H1 (cell line): ENCODE results near the gene TPD52L2. TPM values are rescaled to one million over a fixed set of nuclear protein-coding genes. Genes with fewer than 3 reads are reported as not detected.

ENCODE experiments used
- CTCF ChIA-PET: fragments of 300-600 bp; sonication (Branson Sonifier 250); formaldehyde crosslinking; loops from one replicate; lab custom pipeline; 2021; ENCODE audit not compliant: partially characterized antibody; lab: Charles Lee
- POLR2A ChIA-PET: fragments of 300-600 bp; sonication (Branson Sonifier 250); formaldehyde crosslinking; loops from one replicate; lab custom pipeline; 2021; ENCODE audit warnings: inconsistent platforms; ENCODE audit not compliant: partially characterized antibody; lab: Charles Lee
- DNase-seq, 2 experiments: peaks; one replicate each; pipeline versions ENCODE4 v3.0.0 to v3.0.0-alpha.2; 2010 to 2022; ENCODE audit warnings: low spot score in 2 of 2, low read depth in 1 of 2, mixed read lengths in 1 of 2
- FAIRE-seq: peaks from 2 replicates; lab custom pipeline; 2011; peaks lifted over from hg19 to GRCh38; lab: Jason Lieb, UNC
- H2AFZ ChIP-seq: 2 replicates; pipeline ENCODE4 v1.8.1; 2012; ENCODE audit warnings: low read length, inconsistent platforms
- H2AK5ac ChIP-seq: 2 replicates; pipeline ENCODE4 v1.6.1; 2013; ENCODE audit warnings: low read depth, low read length
- H2BK120ac ChIP-seq: replicated peaks from 2 replicates; pipeline ENCODE3; 2013; ENCODE audit warnings: low read depth, low read length, inconsistent platforms
- H2BK12ac ChIP-seq: 2 replicates; pipeline ENCODE4 v1.6.1; 2013; ENCODE audit warnings: low read depth, low read length
- H2BK15ac ChIP-seq: 2 replicates; pipeline ENCODE4 v1.6.1; 2013; ENCODE audit warnings: low read length
- H2BK20ac ChIP-seq: 2 replicates; pipeline ENCODE4 v1.6.1; 2013; ENCODE audit warnings: low read length
- H2BK5ac ChIP-seq: 2 replicates; pipeline ENCODE4 v1.6.1; 2013; ENCODE audit warnings: low read depth, low read length
- H3K14ac ChIP-seq: 2 replicates; pipeline ENCODE4 v1.6.1; 2013; ENCODE audit warnings: inconsistent platforms; ENCODE audit not compliant: insufficient read length
- H3K18ac ChIP-seq: 2 replicates; pipeline ENCODE4 v1.6.1; 2013; ENCODE audit warnings: low read length; ENCODE audit errors: extremely low read depth
- H3K23ac ChIP-seq: 2 replicates; pipeline ENCODE4 v1.6.1; 2013; ENCODE audit warnings: inconsistent platforms; ENCODE audit not compliant: insufficient read length
- H3K23me2 ChIP-seq: 2 replicates; pipeline ENCODE4 v1.6.1; 2013; ENCODE audit warnings: low read depth, low read length
- H3K27ac ChIP-seq: 2 replicates; pipeline ENCODE4 v1.6.1; 2011; ENCODE audit warnings: low read depth, low read length, inconsistent platforms
- H3K27me3 ChIP-seq, 4 experiments: replicated peaks in 1 of 4; 1 replicate in 1 of 4; 2 replicates in 3 of 4; pipeline versions ENCODE4 v1.6.1 to v1.8.1; 2011 to 2013; ENCODE audit warnings: low read length in 3 of 4, mild to moderate bottlenecking in 3 of 4, inconsistent platforms in 2 of 4, mixed read lengths in 2 of 4, moderate library complexity in 1 of 4; ENCODE audit not compliant: control insufficient read depth in 3 of 4, insufficient read depth in 3 of 4; ENCODE audit errors: extremely low read depth in 1 of 4
- H3K36me3 ChIP-seq, 4 experiments: 2 replicates each; pipeline versions ENCODE4 v1.6.1 to v1.8.1; 2011 to 2013; ENCODE audit warnings: mild to moderate bottlenecking in 4 of 4, low read length in 3 of 4, moderate library complexity in 2 of 4, control low read depth in 1 of 4, inconsistent platforms in 1 of 4; ENCODE audit not compliant: insufficient read depth in 4 of 4, control insufficient read depth in 2 of 4
- H3K4ac ChIP-seq: replicated peaks from 2 replicates; pipeline ENCODE3; 2013; ENCODE audit warnings: low read length, low read depth, mixed read lengths, inconsistent platforms; ENCODE audit not compliant: insufficient read length
- H3K4me1 ChIP-seq, 4 experiments: replicated peaks in 1 of 4; 1 replicate in 1 of 4; 2 replicates in 3 of 4; pipeline versions ENCODE4 v1.6.1 to v1.8.1; 2011 to 2013; ENCODE audit warnings: low read length in 3 of 4, inconsistent platforms in 2 of 4, mixed read lengths in 1 of 4; ENCODE audit not compliant: insufficient read depth in 4 of 4, control insufficient read depth in 3 of 4
- H3K4me2 ChIP-seq, 2 experiments: 2 replicates each; pipeline versions ENCODE4 v1.6.1 to v1.8.1; 2011 to 2013; ENCODE audit warnings: low read depth in 2 of 2, low read length in 2 of 2, control low read depth in 1 of 2, inconsistent platforms in 1 of 2, mild to moderate bottlenecking in 1 of 2; ENCODE audit not compliant: insufficient read depth in 1 of 2
- H3K4me3 ChIP-seq, 4 experiments: fragments of 200-600, 300-600 bp in 1 of 4; sonication (generic), shearing (Covaris generic), sonication (Bioruptor Twin) in 1 of 4; 2 replicates each; pipeline versions ENCODE4 v1.5.1 to v1.8.1; 2011 to 2016; ENCODE audit warnings: low read length in 4 of 4, low read depth in 3 of 4, control low read depth in 2 of 4, inconsistent platforms in 2 of 4, mild to moderate bottlenecking in 2 of 4, mixed read lengths in 1 of 4, moderate library complexity in 1 of 4; ENCODE audit not compliant: insufficient read depth in 2 of 4; ENCODE audit errors: extremely low read depth in 1 of 4
- H3K56ac ChIP-seq: replicated peaks from 2 replicates; pipeline ENCODE3; 2013; ENCODE audit warnings: low read depth, mild to moderate bottlenecking, mixed read lengths, low read length, inconsistent platforms; ENCODE audit not compliant: insufficient read length
- H3K79me1 ChIP-seq: 2 replicates; pipeline ENCODE4 v1.6.1; 2013; ENCODE audit warnings: low read depth, low read length, control low read depth
- H3K79me2 ChIP-seq, 2 experiments: 2 replicates each; pipeline versions ENCODE4 v1.6.1 to v1.8.1; 2012 to 2013; ENCODE audit warnings: low read length in 2 of 2, mild to moderate bottlenecking in 2 of 2, inconsistent platforms in 1 of 2; ENCODE audit not compliant: insufficient read depth in 2 of 2, control insufficient read depth in 1 of 2
- H3K9ac ChIP-seq, 4 experiments: replicated peaks in 1 of 4; 1 replicate in 1 of 4; 2 replicates in 3 of 4; pipeline versions ENCODE4 v1.6.1 to v1.8.1; 2011 to 2013; ENCODE audit warnings: low read depth in 3 of 4, low read length in 3 of 4, control low read depth in 2 of 4, mild to moderate bottlenecking in 2 of 4, moderate library complexity in 2 of 4, inconsistent platforms in 1 of 4; ENCODE audit errors: extremely low read depth in 1 of 4
- H3K9me3 ChIP-seq, 2 experiments: 2 replicates each; pipeline versions ENCODE4 v1.6.1 to v1.8.1; 2012 to 2013; ENCODE audit warnings: mild to moderate bottlenecking in 2 of 2, moderate library complexity in 2 of 2, control low read depth in 1 of 2, inconsistent platforms in 1 of 2, low read depth in 1 of 2, low read length in 1 of 2, mixed read lengths in 1 of 2; ENCODE audit not compliant: insufficient read depth in 2 of 2
- H4K20me1 ChIP-seq, 2 experiments: replicated peaks in 1 of 2; 2 replicates each; pipeline versions ENCODE3 to v1.8.1; 2011 to 2013; ENCODE audit warnings: inconsistent platforms in 2 of 2, low read length in 2 of 2, mild to moderate bottlenecking in 1 of 2; ENCODE audit not compliant: insufficient read depth in 2 of 2, control insufficient read depth in 1 of 2
- H4K5ac ChIP-seq: 2 replicates; pipeline ENCODE4 v1.6.1; 2013; ENCODE audit warnings: low read length, low read depth, mixed read lengths, inconsistent platforms; ENCODE audit not compliant: insufficient read length
- H4K8ac ChIP-seq: 2 replicates; pipeline ENCODE4 v1.8.0; 2013; ENCODE audit warnings: mild to moderate bottlenecking, moderate library complexity, low read length, inconsistent platforms; ENCODE audit not compliant: insufficient read depth; ENCODE audit errors: extremely low read depth
- H4K91ac ChIP-seq: replicated peaks from 2 replicates; pipeline ENCODE3; 2013; ENCODE audit warnings: low read length, mixed read lengths, inconsistent platforms; ENCODE audit not compliant: insufficient read length
- CBX8 ChIP-seq: fragments of 300-800, 300-1000 bp; sonication (generic); IDR thresholded peaks from 2 replicates; pipeline ENCODE4 v1.7.1; 2016; ENCODE audit warnings: low read depth, low read length, borderline replicate concordance
- FOSL1 ChIP-seq: IDR thresholded peaks from 2 replicates; pipeline ENCODE4 v1.6.1; 2011; ENCODE audit warnings: mild to moderate bottlenecking, low read depth, low read length, moderate library complexity; ENCODE audit not compliant: insufficient read depth
- NRF1 ChIP-seq: IDR thresholded peaks from 2 replicates; pipeline ENCODE4 v1.6.1; 2011; ENCODE audit warnings: mild to moderate bottlenecking, low read depth, low read length, improper control_type of control experiment
- TEAD4 ChIP-seq: IDR thresholded peaks from 2 replicates; pipeline ENCODE4 v1.6.1; 2012; ENCODE audit warnings: low read depth, low read length, inconsistent platforms, mixed read lengths
- WGBS, 2 experiments: shearing (Covaris generic) in 1 of 2; methylation state at CpG; one replicate each; pipeline versions ENCODE4 v1.1.6 to v1.1.7; 2013 to 2015; ENCODE audit warnings: low lambda C conversion rate in 2 of 2, mixed read lengths in 2 of 2, inconsistent platforms in 1 of 2, low coverage in 1 of 2, missing lambda C conversion rate in 1 of 2; ENCODE audit not compliant: insufficient replicate concordance in 2 of 2, insufficient coverage in 1 of 2, insufficient read length in 1 of 2; ENCODE audit errors: extremely low coverage in 1 of 2, missing lambda C conversion rate in 1 of 2; 5-methylcytosine and 5-hydroxymethylcytosine counted together
- polyA plus RNA-seq, 7 experiments: library from polyadenylated mRNA; depleted of rRNA in 3 of 7; stranded (reverse) in 5 of 7; unstranded in 2 of 7; fragments of >200 nt in 5 of 7; fragments of 200-250 nt in 2 of 7; gene quantifications; 1 replicate in 5 of 7; 2 replicates in 1 of 7; 4 replicates in 1 of 7; pipeline versions ENCODE4 v1.2.1 to v1.2.3, GENCODE V29; 2011 to 2013; ENCODE audit warnings: missing spikeins in 2 of 7, mixed read lengths in 2 of 7
- total RNA-seq: library from RNA; stranded (reverse); fragmentation: NEBNext Ultra II Directional; extraction: Animal tissue kit (Norgen Biotek cat#: 25700); gene quantifications from 2 replicates; pipeline ENCODE4 v1.2.1, GENCODE V29; 2021

Gene TPD52L2
- total and polyA plus RNA-seq, 2 of the 8 experiments (the other 6 are each of a cell fraction or from before 2014, with no cell fraction given), result 77.1 to 80.2 TPM

DNA sequence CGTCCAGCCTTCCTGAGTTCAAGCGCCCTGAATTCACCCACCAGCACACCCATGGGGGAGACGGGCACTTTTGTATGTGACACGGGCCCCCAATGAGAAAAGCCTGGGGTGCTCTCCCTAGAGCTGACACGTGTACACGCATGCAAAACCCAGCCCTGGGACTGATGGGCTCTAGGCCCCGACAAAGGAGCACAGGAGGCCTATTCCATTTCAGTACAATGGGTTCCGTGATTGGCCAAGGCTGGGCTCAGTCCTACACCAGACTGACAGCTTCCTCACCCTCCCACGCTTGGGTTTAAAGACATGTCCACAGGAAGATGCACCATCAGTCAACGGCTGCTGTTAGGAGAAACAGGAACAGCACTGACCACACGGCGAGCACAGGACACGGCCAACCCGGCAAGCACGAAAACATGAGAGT lies 42.8 kb upstream of the TPD52L2 start:
- Histone ChIP-seq H3K56ac (no peak overlapping the region), H3K9ac (no peak overlapping the region), H3K4ac (no peak overlapping the region), H3K79me1 (peaks cover 18% of the 10 kb centered on the region), H4K5ac (no peak overlapping the region), H3K23ac (no peak overlapping the region), H3K23me2 (no peaks in the 10 kb centered on the region; the same call in 1 of the 2 replicates), H2BK15ac (peak overlapping the region; percentile 6; the same call in 1 of the 2 replicates), H2BK12ac (no peak overlapping the region), H2AFZ (no peak overlapping the region), H3K79me2 (peaks cover 7 to 53% of the 10 kb centered on the region in 2 experiments), H2AK5ac (no peak overlapping the region), H3K14ac (no peak overlapping the region), H3K36me3 (no peaks in the 10 kb centered on the region; a peak in 1 of 8 replicates), H3K4me3 (no peak overlapping the region), H3K9me3 (no peaks in the 10 kb centered on the region), H2BK120ac (no peak overlapping the region), H4K20me1 (peaks cover 6 to 13% of the 10 kb centered on the region in 2 experiments), H4K91ac (no peak overlapping the region), H3K18ac (no peak overlapping the region), H2BK5ac (no peak overlapping the region; the same call in 1 of the 2 replicates), H2BK20ac (no peak overlapping the region), H3K27ac (no peak overlapping the region), H4K8ac (no peak overlapping the region), H3K27me3 (no peaks in the 10 kb centered on the region), H3K4me2 (no peak overlapping the region), H3K4me1 (peaks cover 0 to 1% (median 0%) of the 10 kb centered on the region in 4 experiments; a peak in 2 of 7 replicates)
- POLR2A ChIA-PET, result interaction anchor here (1.8 kb wide), 1 partner anchor 12 kb away, joined by 5 read pairs; no protein-coding TSS in a partner anchor
- FAIRE-seq (no peak), DNase-seq (no peak)
- CTCF ChIA-PET, result interaction anchor here (0.7 to 2.0 kb wide), 6 partner anchors 16 to 46 kb away, joined by 3 to 10 read pairs (median 3); partner anchors contain the start of gene TPD52L2
- 91% methylated on average over 14 of the region's 15 CpGs; no CpG with 5 or more reads in 1 of the 2 experiments for WGBS, 2 experiments
- TF ChIP-seq TEAD4, result no peak
- TF ChIP-seq FOSL1, result no peak
- no peak for TF ChIP-seq CBX8
- TF ChIP-seq NRF1, result no peak
